HL-60 (cell line): Measurements from ENCODE around the gene CHID1.

Source experiments
- DNase-seq, 2 experiments: peaks; one replicate each; pipeline ENCODE4 v3.0.0-alpha.2; 2010 to 2020; ENCODE audit warnings: low read depth in 1 of 2, low spot score in 1 of 2
- H3K27ac ChIP-seq: fragments of 250-450 bp; sonication (Bioruptor Pico); replicated peaks from 2 replicates; pipeline ENCODE4 v1.5.1; 2020; ENCODE audit warnings: mild to moderate bottlenecking, moderate library complexity
- H3K27me3 ChIP-seq: fragments of 250-450 bp; sonication (Bioruptor Pico); 2 replicates; pipeline ENCODE4 v1.5.1; 2021; ENCODE audit warnings: mild to moderate bottlenecking, moderate library complexity; ENCODE audit not compliant: insufficient read depth, poor library complexity, severe bottlenecking
- H3K4me3 ChIP-seq: replicated peaks from 2 replicates; pipeline ENCODE4 v1.5.1; 2011; ENCODE audit warnings: mild to moderate bottlenecking, control low read depth, low read length; ENCODE audit not compliant: insufficient read depth
- GABPA ChIP-seq: IDR thresholded peaks from 2 replicates; pipeline ENCODE4 v1.6.1; 2012; ENCODE audit warnings: low read depth
- POLR2AphosphoS5 ChIP-seq: IDR thresholded peaks from 2 replicates; pipeline ENCODE4 v1.6.1; 2012; ENCODE audit warnings: low read depth
- SPI1 ChIP-seq: IDR thresholded peaks from 2 replicates; pipeline ENCODE4 v1.6.1; 2012; ENCODE audit warnings: low read depth, mild to moderate bottlenecking, borderline replicate concordance
- TF ChIP-seq, protein P1 (sequence below): IDR thresholded peaks from 2 replicates; pipeline ENCODE4 v1.6.1; 2012; ENCODE audit warnings: low read depth; ENCODE audit not compliant: insufficient replicate concordance
- TF ChIP-seq, protein P2 (sequence below): IDR thresholded peaks from one replicate; pipeline ENCODE4 v1.5.1; 2011; ENCODE audit warnings: low read length, control low read depth, inconsistent platforms; ENCODE audit not compliant: insufficient read depth

CHID1 gene

DNA sequence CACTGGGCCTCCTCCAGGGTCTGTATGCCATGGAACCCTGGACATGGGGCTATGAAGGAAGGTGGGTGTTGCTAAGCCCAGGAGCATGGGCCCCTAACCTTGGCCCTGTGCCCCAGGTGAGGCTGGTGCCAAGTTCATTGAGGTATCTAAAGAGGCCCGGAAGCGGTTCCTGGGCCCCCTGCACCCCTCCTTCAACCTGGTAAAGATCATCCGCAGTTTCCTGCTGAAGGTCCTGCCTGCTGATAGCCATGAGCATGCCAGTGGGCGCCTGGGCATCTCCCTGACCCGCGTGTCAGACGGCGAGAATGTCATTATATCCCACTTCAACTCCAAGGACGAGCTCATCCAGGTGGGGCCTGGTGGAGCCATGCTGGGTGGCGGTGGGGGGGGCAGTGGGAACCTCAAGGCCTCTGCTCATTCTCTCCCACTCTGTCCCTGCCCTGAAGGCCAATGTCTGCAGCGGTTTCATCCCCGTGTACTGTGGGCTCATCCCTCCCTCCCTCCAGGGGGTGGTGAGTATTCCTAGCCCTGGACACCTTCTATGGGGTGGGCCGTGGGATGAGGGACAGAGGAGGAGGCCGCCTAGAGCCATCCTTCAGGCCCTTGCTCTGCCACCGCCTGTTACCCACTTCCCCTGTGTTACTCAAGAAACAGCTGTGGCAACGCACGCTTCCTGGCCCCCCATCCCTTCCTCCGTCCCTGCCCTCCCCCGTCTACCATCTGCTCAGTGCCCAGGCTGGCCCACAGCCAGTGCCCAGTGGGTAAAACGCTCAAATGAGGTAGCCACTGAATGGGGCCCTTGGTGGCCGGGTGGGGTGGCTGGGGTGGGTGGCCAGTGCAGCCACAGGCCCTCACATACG, 88.9 kb downstream of the CHID1 start:
- TF ChIP-seq SPI1 (peak; percentile 94), POLR2AphosphoS5 (peak; percentile 98), GABPA (peak; percentile 36; the same call in 1 of the 2 replicates)
- TF ChIP-seq, protein P1, sequence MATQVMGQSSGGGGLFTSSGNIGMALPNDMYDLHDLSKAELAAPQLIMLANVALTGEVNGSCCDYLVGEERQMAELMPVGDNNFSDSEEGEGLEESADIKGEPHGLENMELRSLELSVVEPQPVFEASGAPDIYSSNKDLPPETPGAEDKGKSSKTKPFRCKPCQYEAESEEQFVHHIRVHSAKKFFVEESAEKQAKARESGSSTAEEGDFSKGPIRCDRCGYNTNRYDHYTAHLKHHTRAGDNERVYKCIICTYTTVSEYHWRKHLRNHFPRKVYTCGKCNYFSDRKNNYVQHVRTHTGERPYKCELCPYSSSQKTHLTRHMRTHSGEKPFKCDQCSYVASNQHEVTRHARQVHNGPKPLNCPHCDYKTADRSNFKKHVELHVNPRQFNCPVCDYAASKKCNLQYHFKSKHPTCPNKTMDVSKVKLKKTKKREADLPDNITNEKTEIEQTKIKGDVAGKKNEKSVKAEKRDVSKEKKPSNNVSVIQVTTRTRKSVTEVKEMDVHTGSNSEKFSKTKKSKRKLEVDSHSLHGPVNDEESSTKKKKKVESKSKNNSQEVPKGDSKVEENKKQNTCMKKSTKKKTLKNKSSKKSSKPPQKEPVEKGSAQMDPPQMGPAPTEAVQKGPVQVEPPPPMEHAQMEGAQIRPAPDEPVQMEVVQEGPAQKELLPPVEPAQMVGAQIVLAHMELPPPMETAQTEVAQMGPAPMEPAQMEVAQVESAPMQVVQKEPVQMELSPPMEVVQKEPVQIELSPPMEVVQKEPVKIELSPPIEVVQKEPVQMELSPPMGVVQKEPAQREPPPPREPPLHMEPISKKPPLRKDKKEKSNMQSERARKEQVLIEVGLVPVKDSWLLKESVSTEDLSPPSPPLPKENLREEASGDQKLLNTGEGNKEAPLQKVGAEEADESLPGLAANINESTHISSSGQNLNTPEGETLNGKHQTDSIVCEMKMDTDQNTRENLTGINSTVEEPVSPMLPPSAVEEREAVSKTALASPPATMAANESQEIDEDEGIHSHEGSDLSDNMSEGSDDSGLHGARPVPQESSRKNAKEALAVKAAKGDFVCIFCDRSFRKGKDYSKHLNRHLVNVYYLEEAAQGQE: no peak
- TF ChIP-seq, protein P2, sequence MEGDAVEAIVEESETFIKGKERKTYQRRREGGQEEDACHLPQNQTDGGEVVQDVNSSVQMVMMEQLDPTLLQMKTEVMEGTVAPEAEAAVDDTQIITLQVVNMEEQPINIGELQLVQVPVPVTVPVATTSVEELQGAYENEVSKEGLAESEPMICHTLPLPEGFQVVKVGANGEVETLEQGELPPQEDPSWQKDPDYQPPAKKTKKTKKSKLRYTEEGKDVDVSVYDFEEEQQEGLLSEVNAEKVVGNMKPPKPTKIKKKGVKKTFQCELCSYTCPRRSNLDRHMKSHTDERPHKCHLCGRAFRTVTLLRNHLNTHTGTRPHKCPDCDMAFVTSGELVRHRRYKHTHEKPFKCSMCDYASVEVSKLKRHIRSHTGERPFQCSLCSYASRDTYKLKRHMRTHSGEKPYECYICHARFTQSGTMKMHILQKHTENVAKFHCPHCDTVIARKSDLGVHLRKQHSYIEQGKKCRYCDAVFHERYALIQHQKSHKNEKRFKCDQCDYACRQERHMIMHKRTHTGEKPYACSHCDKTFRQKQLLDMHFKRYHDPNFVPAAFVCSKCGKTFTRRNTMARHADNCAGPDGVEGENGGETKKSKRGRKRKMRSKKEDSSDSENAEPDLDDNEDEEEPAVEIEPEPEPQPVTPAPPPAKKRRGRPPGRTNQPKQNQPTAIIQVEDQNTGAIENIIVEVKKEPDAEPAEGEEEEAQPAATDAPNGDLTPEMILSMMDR: no peak
- peak in 1 of 2 experiments; percentile 92 for DNase-seq
- Histone ChIP-seq H3K27ac (peak overlapping the region; percentile 80), H3K27me3 (no peaks in the 10 kb centered on the region), H3K4me3 (peak overlapping the region; percentile 70)

DNA sequence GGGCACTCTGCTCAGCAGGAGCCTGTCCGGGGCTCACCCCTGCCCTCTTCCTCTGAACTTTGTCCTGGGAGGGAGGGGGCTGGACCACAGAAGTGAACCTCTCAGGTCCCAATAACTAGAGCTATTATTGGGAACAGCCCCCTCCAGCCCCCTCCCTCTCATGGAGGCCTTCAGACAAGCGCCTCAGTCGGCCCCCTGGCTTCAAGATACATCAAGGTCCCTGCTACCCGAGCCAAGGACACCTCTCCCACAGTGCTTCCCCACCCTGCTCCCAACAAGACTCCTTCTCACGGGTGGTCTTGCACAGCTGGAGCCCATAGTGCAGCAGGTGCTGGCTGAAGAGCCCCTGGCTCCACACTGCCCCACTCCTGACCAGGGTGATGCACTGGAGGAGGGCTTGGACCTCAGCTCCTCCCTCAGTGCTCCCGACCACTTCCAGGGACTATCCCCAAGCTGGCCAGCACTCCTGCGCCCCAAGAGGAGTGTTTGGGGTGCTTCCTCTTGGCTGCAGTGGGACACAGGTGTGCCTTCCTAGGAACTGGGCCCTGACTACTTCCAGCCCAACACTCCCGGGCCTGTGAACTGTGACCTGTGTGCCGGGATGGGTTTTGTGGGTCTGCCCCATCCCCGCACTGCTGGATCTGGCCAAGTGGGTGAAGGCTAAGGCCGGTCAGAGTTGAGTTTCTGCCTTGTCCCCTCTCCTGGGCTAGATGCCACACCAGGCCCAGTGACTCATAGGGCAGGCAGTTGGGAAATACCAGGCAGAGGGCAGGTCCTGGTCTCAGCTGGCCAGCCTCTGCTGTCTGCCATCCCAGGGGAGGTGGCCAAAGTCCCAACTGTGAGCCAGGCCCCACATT, 89.7 kb downstream of the CHID1 start:
- no peaks in the 10 kb centered on the region for H3K27me3 ChIP-seq
- TF ChIP-seq, protein P2: no peak
- peak; percentile 9; the same call in 1 of the 2 replicates for TF ChIP-seq POLR2AphosphoS5
- peak overlapping the region; percentile 70 for H3K4me3 ChIP-seq
- peak in 1 of 2 experiments; percentile 75 for DNase-seq
- peak overlapping the region; percentile 80 for H3K27ac ChIP-seq

DNA sequence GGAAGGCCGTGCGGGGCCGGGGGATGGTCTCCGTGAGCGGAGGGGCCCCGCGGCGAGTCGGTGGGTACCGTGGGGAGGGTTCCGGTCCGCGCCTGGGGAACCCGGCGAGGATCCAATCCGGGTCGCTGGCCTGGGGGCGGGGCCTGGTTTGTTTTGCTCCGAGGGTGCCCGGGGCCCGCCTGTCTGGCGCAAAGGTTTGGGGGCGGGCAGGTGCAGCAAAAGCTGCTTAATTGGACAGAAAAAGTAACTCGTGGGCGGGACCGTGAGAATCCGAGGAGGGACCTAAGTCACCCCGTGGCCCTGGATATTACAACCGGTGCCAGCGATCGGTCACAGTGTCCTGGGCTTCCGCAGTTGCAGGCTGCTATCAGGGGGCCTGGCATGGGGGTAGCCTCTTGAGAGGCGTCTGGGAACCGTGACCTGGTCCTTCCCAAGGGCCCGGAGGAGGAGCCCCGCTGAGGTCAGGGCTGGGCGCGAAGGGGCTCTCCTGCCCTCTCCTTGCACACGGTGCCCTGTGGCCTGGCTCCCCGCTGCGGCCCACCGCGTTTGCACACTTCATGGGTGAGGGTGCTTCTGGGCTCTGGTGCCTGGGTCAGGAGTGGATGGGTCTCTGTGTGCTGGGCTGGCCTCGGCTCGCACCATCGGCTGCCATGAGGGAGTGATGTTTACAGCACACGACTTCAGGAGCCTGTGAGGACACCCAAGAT, 90.5 kb downstream of the CHID1 start:
- H3K27me3 ChIP-seq: no peaks in the 10 kb centered on the region

GRCh38 chr11:819129-819931, 91.3 kb downstream of the CHID1 start:
- Histone ChIP-seq H3K27ac (peak overlapping the region; percentile 80), H3K4me3 (peak overlapping the region; percentile 70), H3K27me3 (no peaks in the 10 kb centered on the region)
- DNase-seq: peak in 1 of 2 experiments; percentile 87
- TF ChIP-seq, protein P2: no peak
- TF ChIP-seq, protein P1: peak; percentile 46
- TF ChIP-seq POLR2AphosphoS5 (peak; percentile 55; the same call in 1 of the 2 replicates), SPI1 (no peak), GABPA (no peak)

More for the DNA sequence above, 90.5 kb downstream of the CHID1 start:
- TF ChIP-seq POLR2AphosphoS5 (peak; percentile 32; the same call in 1 of the 2 replicates), GABPA (0 out of 2 replicates have a peak, but pooled peaks have one; percentile 19), SPI1 (no peak)
- peak; percentile 92 to 97 for DNase-seq
- H3K4me3 ChIP-seq: peak overlapping the region; percentile 70
- H3K27ac ChIP-seq: peak overlapping the region; percentile 80
